WTC11 (cell line): ENCODE data around the gene SPRTN. TPM values are rescaled to one million over a fixed set of nuclear protein-coding genes. Genes with fewer than 3 reads are reported as not detected.

Experiments
- ATAC-seq: fragments of 200-7000 bp; cut with Tn5 transposase; 2 replicates; pipeline ENCODE4 v1.10.0; 2021; ENCODE audit warnings: mild to moderate bottlenecking, moderate library complexity
- CTCF ChIA-PET: fragments of 300-600 bp; sonication (Branson Sonifier 250); formaldehyde crosslinking; loops from one replicate; lab custom pipeline; 2021; ENCODE audit warnings: antibody characterized with exemption; lab: Charles Lee
- POLR2A ChIA-PET: fragments of 350-600 bp; sonication (Branson Sonifier 250); formaldehyde crosslinking; loops from one replicate; lab custom pipeline; 2021; ENCODE audit warnings: antibody characterized with exemption; lab: Charles Lee
- DNase-seq: peaks from one replicate; pipeline ENCODE4 v3.0.0; 2021; ENCODE audit warnings: low spot score
- H3K27ac Mint-ChIP-seq: 2 replicates; pipeline ENCODE4 v1.8.0; 2021; ENCODE audit warnings: mixed read lengths
- H3K27me3 Mint-ChIP-seq: 2 replicates; pipeline ENCODE4 v1.8.0; 2021; ENCODE audit warnings: low read depth, mild to moderate bottlenecking, moderate library complexity, mixed read lengths
- H3K36me3 Mint-ChIP-seq: 2 replicates; pipeline ENCODE4 v1.8.0; 2021; ENCODE audit warnings: mixed read lengths
- H3K4me1 Mint-ChIP-seq: 2 replicates; pipeline ENCODE4 v1.8.0; 2022; ENCODE audit warnings: mixed read lengths
- H3K4me3 Mint-ChIP-seq: 2 replicates; pipeline ENCODE4 v1.8.0; 2021; ENCODE audit warnings: mild to moderate bottlenecking, moderate library complexity, mixed read lengths
- H3K9me3 Mint-ChIP-seq: 2 replicates; pipeline ENCODE4 v1.8.0; 2021; ENCODE audit warnings: mixed read lengths
- ELF4 ChIP-seq: sonication (generic); formaldehyde crosslinking; IDR thresholded peaks from 2 replicates; pipeline ENCODE4 v1.8.1; 2022; ENCODE audit warnings: low read depth, mild to moderate bottlenecking, moderate library complexity, missing genetic modification reagents
- EMX1 ChIP-seq: fragments of 250-450 bp; sonication (Bioruptor Pico); IDR thresholded peaks from 2 replicates; pipeline ENCODE4 v1.8.0; 2021; ENCODE audit warnings: mild to moderate bottlenecking
- HMGA2 ChIP-seq: fragments of 250-450 bp; sonication (Bioruptor Pico); IDR thresholded peaks from 2 replicates; pipeline ENCODE4 v1.4.0; 2021; ENCODE audit warnings: mild to moderate bottlenecking, moderate library complexity
- JUN ChIP-seq: sonication (generic); formaldehyde crosslinking; IDR thresholded peaks from 2 replicates; pipeline ENCODE4 v1.8.0; 2023; ENCODE audit warnings: mild to moderate bottlenecking, missing genetic modification reagents
- NFYB ChIP-seq: sonication (generic); formaldehyde crosslinking; conservative IDR thresholded peaks from 2 replicates; pipeline ENCODE4 v1.8.0; 2022; ENCODE audit warnings: low read depth, missing genetic modification reagents
- OVOL2 ChIP-seq: fragments of 250-450 bp; sonication (Bioruptor Pico); IDR thresholded peaks from 2 replicates; pipeline ENCODE4 v1.9.0; 2021; ENCODE audit warnings: mild to moderate bottlenecking, borderline replicate concordance
- SP1 ChIP-seq: sonication (generic); formaldehyde crosslinking; conservative IDR thresholded peaks from 2 replicates; pipeline ENCODE4 v1.8.1; 2022; ENCODE audit warnings: missing genetic modification reagents
- ZNF219 ChIP-seq: sonication (generic); formaldehyde crosslinking; IDR thresholded peaks from 2 replicates; pipeline ENCODE4 v1.8.0; 2023; ENCODE audit warnings: missing genetic modification reagents, mild to moderate bottlenecking, borderline replicate concordance
- ZNF671 ChIP-seq: fragments of 250-450 bp; sonication (Bioruptor Pico); IDR thresholded peaks from 2 replicates; pipeline ENCODE4 v1.8.0; 2021; ENCODE audit warnings: mild to moderate bottlenecking
- total RNA-seq: library from RNA; stranded (reverse); gene quantifications from 3 replicates; pipeline ENCODE4 v1.2.3, GENCODE V29; 2021
- TF ChIP-seq, protein P1 (sequence below): fragments of 250-450 bp; sonication (Bioruptor Pico); IDR thresholded peaks from 2 replicates; pipeline ENCODE4 v1.9.0; 2021; ENCODE audit warnings: mild to moderate bottlenecking
- TF ChIP-seq, protein P2 (sequence below): sonication (generic); formaldehyde crosslinking; IDR thresholded peaks from 2 replicates; pipeline ENCODE4 v1.8.1; 2022; ENCODE audit warnings: mild to moderate bottlenecking, moderate library complexity, missing genetic modification reagents
- TF ChIP-seq, protein P3 (sequence below): sonication (generic); formaldehyde crosslinking; IDR thresholded peaks from 2 replicates; pipeline ENCODE4 v1.8.1; 2023; ENCODE audit warnings: mild to moderate bottlenecking, missing genetic modification reagents, moderate library complexity
- TF ChIP-seq, protein P4 (sequence below): sonication (generic); formaldehyde crosslinking; IDR thresholded peaks from 2 replicates; pipeline ENCODE4 v1.8.1; 2023; ENCODE audit warnings: mild to moderate bottlenecking, missing genetic modification reagents, moderate library complexity
- TF ChIP-seq, protein P5 (sequence below): sonication (generic); formaldehyde crosslinking; IDR thresholded peaks from 2 replicates; pipeline ENCODE4 v1.8.1; 2022; ENCODE audit warnings: mild to moderate bottlenecking, missing genetic modification reagents, moderate library complexity, borderline replicate concordance
- TF ChIP-seq, protein P6 (sequence below): fragments of 200-600 bp; IDR thresholded peaks from 2 replicates; pipeline ENCODE4 v1.8.0; 2022; ENCODE audit warnings: antibody characterized with exemption
- TF ChIP-seq, protein P7 (sequence below): sonication (generic); formaldehyde crosslinking; IDR thresholded peaks from 2 replicates; pipeline ENCODE4 v1.8.1; 2023; ENCODE audit warnings: mild to moderate bottlenecking, moderate library complexity, missing genetic modification reagents
- TF ChIP-seq, protein P8 (sequence below): sonication (generic); formaldehyde crosslinking; IDR thresholded peaks from 2 replicates; pipeline ENCODE4 v1.8.1; 2023; ENCODE audit warnings: mild to moderate bottlenecking, missing genetic modification reagents
- TF ChIP-seq, protein P9 (sequence below): sonication (generic); formaldehyde crosslinking; IDR thresholded peaks from 2 replicates; pipeline ENCODE4 v1.8.0; 2022; ENCODE audit warnings: mild to moderate bottlenecking, missing genetic modification reagents

SPRTN gene
- total RNA-seq, 1 experiment from 2014 or later, result 14.6 TPM

DNA sequence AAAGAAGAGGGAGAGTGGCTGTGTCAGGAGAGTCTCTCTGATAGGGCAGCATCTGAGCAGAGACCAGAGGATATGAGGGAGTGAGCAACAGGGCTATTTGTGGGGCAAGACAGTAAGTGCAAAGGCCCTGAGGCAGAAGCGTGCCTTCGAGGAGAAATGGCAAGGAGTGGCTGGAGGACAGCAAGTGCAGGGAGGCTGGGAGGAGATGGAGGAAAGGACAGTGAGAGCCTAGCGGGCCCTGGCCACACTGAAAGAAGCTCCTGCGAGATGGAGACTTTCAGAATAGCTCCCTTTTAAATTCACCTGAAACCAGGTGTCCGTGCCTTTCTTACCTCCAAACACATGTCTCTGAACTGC lies 25.7 kb upstream of the SPRTN start:
- DNase-seq (no peak), ATAC-seq (no peak)
- no peaks in the 10 kb centered on the region for H3K9me3 Mint-ChIP-seq
- H3K4me3 Mint-ChIP-seq, result no peak overlapping the region
- H3K27me3 Mint-ChIP-seq, result peaks cover 9% of the 10 kb centered on the region
- H3K27ac Mint-ChIP-seq, result no peak overlapping the region
- POLR2A ChIA-PET, result no interaction called here
- CTCF ChIA-PET, result interaction anchor here (2.8 kb wide), 1 partner anchor 26 kb away, joined by 7 read pairs; the partner anchor contains the start of genes EXOC8 and SPRTN
- no peaks in the 10 kb centered on the region for H3K4me1 Mint-ChIP-seq
- no peak for TF ChIP-seq JUN (CRISPR knock-in tag)
- TF ChIP-seq SP1, result no peak
- TF ChIP-seq, protein P1, sequence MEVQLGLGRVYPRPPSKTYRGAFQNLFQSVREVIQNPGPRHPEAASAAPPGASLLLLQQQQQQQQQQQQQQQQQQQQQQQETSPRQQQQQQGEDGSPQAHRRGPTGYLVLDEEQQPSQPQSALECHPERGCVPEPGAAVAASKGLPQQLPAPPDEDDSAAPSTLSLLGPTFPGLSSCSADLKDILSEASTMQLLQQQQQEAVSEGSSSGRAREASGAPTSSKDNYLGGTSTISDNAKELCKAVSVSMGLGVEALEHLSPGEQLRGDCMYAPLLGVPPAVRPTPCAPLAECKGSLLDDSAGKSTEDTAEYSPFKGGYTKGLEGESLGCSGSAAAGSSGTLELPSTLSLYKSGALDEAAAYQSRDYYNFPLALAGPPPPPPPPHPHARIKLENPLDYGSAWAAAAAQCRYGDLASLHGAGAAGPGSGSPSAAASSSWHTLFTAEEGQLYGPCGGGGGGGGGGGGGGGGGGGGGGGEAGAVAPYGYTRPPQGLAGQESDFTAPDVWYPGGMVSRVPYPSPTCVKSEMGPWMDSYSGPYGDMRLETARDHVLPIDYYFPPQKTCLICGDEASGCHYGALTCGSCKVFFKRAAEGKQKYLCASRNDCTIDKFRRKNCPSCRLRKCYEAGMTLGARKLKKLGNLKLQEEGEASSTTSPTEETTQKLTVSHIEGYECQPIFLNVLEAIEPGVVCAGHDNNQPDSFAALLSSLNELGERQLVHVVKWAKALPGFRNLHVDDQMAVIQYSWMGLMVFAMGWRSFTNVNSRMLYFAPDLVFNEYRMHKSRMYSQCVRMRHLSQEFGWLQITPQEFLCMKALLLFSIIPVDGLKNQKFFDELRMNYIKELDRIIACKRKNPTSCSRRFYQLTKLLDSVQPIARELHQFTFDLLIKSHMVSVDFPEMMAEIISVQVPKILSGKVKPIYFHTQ, result no peak
- TF ChIP-seq, protein P2, sequence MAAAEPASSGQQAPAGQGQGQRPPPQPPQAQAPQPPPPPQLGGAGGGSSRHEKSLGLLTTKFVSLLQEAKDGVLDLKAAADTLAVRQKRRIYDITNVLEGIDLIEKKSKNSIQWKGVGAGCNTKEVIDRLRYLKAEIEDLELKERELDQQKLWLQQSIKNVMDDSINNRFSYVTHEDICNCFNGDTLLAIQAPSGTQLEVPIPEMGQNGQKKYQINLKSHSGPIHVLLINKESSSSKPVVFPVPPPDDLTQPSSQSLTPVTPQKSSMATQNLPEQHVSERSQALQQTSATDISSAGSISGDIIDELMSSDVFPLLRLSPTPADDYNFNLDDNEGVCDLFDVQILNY, result no peak
- TF ChIP-seq, protein P3, sequence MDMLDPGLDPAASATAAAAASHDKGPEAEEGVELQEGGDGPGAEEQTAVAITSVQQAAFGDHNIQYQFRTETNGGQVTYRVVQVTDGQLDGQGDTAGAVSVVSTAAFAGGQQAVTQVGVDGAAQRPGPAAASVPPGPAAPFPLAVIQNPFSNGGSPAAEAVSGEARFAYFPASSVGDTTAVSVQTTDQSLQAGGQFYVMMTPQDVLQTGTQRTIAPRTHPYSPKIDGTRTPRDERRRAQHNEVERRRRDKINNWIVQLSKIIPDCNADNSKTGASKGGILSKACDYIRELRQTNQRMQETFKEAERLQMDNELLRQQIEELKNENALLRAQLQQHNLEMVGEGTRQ (CRISPR knock-in tag), result no peak
- no peak for TF ChIP-seq NFYB
- TF ChIP-seq, protein P4, sequence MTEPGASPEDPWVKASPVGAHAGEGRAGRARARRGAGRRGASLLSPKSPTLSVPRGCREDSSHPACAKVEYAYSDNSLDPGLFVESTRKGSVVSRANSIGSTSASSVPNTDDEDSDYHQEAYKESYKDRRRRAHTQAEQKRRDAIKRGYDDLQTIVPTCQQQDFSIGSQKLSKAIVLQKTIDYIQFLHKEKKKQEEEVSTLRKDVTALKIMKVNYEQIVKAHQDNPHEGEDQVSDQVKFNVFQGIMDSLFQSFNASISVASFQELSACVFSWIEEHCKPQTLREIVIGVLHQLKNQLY (CRISPR knock-in tag), result no peak
- TF ChIP-seq, protein P5, sequence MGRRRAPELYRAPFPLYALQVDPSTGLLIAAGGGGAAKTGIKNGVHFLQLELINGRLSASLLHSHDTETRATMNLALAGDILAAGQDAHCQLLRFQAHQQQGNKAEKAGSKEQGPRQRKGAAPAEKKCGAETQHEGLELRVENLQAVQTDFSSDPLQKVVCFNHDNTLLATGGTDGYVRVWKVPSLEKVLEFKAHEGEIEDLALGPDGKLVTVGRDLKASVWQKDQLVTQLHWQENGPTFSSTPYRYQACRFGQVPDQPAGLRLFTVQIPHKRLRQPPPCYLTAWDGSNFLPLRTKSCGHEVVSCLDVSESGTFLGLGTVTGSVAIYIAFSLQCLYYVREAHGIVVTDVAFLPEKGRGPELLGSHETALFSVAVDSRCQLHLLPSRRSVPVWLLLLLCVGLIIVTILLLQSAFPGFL (CRISPR knock-in tag), result no peak
- TF ChIP-seq, protein P6, sequence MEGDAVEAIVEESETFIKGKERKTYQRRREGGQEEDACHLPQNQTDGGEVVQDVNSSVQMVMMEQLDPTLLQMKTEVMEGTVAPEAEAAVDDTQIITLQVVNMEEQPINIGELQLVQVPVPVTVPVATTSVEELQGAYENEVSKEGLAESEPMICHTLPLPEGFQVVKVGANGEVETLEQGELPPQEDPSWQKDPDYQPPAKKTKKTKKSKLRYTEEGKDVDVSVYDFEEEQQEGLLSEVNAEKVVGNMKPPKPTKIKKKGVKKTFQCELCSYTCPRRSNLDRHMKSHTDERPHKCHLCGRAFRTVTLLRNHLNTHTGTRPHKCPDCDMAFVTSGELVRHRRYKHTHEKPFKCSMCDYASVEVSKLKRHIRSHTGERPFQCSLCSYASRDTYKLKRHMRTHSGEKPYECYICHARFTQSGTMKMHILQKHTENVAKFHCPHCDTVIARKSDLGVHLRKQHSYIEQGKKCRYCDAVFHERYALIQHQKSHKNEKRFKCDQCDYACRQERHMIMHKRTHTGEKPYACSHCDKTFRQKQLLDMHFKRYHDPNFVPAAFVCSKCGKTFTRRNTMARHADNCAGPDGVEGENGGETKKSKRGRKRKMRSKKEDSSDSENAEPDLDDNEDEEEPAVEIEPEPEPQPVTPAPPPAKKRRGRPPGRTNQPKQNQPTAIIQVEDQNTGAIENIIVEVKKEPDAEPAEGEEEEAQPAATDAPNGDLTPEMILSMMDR, result no peak
- TF ChIP-seq EMX1, result no peak
- TF ChIP-seq, protein P7, sequence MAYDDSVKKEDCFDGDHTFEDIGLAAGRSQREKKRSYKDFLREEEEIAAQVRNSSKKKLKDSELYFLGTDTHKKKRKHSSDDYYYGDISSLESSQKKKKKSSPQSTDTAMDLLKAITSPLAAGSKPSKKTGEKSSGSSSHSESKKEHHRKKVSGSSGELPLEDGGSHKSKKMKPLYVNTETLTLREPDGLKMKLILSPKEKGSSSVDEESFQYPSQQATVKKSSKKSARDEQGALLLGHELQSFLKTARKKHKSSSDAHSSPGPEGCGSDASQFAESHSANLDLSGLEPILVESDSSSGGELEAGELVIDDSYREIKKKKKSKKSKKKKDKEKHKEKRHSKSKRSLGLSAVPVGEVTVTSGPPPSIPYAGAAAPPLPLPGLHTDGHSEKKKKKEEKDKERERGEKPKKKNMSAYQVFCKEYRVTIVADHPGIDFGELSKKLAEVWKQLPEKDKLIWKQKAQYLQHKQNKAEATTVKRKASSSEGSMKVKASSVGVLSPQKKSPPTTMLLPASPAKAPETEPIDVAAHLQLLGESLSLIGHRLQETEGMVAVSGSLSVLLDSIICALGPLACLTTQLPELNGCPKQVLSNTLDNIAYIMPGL, result no peak
- no peak for TF ChIP-seq ELF4 (CRISPR knock-in tag)
- TF ChIP-seq, protein P8, sequence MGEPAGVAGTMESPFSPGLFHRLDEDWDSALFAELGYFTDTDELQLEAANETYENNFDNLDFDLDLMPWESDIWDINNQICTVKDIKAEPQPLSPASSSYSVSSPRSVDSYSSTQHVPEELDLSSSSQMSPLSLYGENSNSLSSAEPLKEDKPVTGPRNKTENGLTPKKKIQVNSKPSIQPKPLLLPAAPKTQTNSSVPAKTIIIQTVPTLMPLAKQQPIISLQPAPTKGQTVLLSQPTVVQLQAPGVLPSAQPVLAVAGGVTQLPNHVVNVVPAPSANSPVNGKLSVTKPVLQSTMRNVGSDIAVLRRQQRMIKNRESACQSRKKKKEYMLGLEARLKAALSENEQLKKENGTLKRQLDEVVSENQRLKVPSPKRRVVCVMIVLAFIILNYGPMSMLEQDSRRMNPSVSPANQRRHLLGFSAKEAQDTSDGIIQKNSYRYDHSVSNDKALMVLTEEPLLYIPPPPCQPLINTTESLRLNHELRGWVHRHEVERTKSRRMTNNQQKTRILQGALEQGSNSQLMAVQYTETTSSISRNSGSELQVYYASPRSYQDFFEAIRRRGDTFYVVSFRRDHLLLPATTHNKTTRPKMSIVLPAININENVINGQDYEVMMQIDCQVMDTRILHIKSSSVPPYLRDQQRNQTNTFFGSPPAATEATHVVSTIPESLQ (CRISPR knock-in tag), result no peak
- TF ChIP-seq HMGA2, result no peak
- TF ChIP-seq, protein P9, sequence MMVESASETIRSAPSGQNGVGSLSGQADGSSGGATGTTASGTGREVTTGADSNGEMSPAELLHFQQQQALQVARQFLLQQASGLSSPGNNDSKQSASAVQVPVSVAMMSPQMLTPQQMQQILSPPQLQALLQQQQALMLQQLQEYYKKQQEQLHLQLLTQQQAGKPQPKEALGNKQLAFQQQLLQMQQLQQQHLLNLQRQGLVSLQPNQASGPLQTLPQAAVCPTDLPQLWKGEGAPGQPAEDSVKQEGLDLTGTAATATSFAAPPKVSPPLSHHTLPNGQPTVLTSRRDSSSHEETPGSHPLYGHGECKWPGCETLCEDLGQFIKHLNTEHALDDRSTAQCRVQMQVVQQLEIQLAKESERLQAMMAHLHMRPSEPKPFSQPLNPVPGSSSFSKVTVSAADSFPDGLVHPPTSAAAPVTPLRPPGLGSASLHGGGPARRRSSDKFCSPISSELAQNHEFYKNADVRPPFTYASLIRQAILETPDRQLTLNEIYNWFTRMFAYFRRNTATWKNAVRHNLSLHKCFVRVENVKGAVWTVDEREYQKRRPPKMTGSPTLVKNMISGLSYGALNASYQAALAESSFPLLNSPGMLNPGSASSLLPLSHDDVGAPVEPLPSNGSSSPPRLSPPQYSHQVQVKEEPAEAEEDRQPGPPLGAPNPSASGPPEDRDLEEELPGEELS (CRISPR knock-in tag), result no peak
- TF ChIP-seq ZNF671 (CRISPR knock-in tag), result no peak
- TF ChIP-seq OVOL2 (CRISPR knock-in tag), result no peak
- TF ChIP-seq ZNF219 (CRISPR knock-in tag), result no peak
- H3K36me3 Mint-ChIP-seq, result no peaks in the 10 kb centered on the region
